HuH-7 (cell line): ENCODE results near the gene SUGCT.

Source experiments
- DNase-seq: peaks from one replicate; pipeline ENCODE4 v3.0.0; 2011; ENCODE audit warnings: low spot score

Gene SUGCT

DNA sequence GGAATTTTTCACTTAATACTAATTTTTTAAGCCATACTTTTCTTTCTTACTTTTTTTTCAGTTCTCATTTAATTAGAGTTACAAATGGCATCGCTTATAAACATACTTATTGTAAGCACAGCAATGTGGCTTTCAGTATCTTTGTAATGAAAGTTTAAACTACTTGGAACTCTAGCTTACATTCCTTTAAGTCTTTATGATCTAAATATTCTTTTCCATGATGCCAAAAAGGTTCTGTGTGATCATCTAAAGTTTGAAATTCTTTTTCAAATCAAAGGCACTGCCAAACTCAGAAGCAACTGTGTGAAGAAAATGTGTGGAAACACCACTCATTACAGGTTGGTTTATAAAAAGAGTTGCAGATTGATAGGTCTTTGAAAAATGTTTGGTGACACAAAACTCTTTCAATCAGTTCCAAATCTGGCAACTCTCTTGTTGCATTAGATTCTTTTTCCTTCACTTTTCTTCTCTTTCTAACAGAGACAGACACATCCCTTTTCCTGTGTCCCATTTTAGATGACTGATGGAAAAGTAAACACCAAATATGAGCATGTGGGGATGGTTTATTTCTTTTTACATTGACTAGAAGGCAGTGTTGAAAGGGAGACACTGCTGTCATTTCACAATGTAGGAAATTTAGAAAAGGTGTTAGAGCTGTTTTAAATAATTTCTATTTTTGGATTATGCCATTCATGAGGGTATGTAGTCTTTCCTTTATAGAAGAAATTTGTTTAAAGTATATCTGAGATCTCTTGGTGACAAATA, 392.3 kb downstream of the SUGCT start:
- no peak for DNase-seq

GRCh38 chr7:40527723-40528122, 392.9 kb downstream of the SUGCT start:
- DNase-seq: no peak

GRCh38 chr7:40530292-40530691, 395.5 kb downstream of the SUGCT start:
- DNase-seq: no peak

GRCh38 chr7:40531956-40532355, 397.2 kb downstream of the SUGCT start:
- no peak for DNase-seq

- no peak for DNase-seq
Observed at GRCh38 chr7:40535678-40536077, 400.9 kb downstream of the SUGCT start.

DNA sequence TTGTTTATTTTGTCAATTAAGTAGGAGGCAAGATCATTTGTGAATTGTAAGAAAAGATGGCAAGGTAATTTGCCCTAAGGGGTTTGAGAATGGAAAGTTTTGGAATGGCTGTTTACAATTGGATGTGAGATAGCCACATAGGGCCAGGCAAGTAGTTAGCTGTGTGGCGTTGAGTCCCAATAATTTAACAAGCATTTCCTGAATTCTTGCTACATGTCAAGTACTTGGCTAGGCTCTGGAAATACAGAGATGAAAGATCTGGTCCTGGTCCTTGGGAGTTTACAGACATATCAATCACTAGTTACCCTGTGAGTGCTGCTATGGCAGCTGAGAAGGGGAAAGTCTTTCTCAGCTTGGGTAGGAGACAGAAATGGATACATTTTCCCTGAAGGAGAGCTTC, 401.6 kb downstream of the SUGCT start:
- DNase-seq: no peak

- DNase-seq: no peak
Observed at GRCh38 chr7:40538281-40538680, 403.5 kb downstream of the SUGCT start.

- DNase-seq: no peak
Observed at GRCh38 chr7:40541336-40541735, 406.5 kb downstream of the SUGCT start.

DNA sequence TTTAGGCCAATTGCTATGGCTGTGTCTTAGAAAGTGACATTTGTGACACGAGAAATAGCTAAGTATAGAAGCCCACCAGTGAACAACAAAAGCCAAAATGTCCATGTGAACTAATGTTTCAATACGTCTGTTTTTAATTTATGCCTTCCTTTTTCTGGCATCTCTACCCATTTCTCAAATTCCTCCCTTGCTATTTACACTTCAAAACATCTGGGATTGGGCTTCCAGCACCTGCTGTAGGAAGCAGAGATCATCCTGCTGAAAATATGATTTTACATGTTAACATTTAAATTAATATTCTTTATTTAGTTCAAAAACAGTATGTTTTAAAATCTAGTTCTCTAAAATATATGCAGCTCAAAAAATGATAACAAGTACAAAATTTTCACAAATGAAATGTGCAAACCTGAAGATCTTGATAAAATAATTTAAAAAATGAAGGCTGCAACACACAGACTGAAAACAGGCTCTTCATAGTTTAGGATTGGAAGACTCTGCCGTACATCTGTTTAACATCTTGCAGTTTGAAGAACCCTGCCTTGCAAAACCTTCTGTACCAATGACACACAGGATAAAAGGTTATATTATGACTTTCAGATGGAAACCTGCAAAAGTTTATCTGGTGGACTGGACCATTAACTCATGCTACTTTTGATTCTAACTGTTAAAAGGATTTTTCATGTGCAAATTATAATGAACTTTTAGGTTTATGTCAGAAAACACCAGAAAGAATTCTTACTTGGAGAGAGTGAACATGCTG, 408.4 kb downstream of the SUGCT start:
- DNase-seq: no peak

GRCh38 chr7:40544221-40544723, 409.5 kb downstream of the SUGCT start:
- DNase-seq: no peak

- DNase-seq: no peak
Observed at GRCh38 chr7:40544871-40545303, 410.1 kb downstream of the SUGCT start.

- DNase-seq: no peak
Observed at GRCh38 chr7:40545739-40546138, 410.9 kb downstream of the SUGCT start.

- DNase-seq: no peak
Observed at GRCh38 chr7:40546616-40547501, 412.1 kb downstream of the SUGCT start.

GRCh38 chr7:40549372-40550039, 414.7 kb downstream of the SUGCT start:
- no peak for DNase-seq

- DNase-seq: peak; percentile 5
Observed at GRCh38 chr7:40551685-40552576, 417.1 kb downstream of the SUGCT start.

DNA sequence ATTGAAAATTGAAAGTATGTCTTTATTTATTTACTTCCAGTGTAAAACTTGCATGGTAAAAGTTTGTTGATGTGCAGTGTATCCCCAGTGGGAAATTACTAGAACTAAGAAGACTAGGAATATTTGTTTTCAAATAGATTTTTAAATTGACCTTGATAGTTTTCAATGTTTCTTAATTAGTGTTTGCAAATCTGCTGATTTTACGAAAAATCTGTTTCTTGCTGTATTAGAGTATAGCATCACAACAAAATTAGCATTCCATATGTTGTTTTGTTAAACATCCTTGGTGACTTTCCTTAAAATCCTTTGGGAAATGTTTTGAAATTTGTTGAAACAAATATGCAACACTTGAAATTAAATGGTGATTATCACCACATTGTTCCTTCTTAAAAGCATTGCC, 425.9 kb downstream of the SUGCT start:
- DNase-seq: no peak

DNA sequence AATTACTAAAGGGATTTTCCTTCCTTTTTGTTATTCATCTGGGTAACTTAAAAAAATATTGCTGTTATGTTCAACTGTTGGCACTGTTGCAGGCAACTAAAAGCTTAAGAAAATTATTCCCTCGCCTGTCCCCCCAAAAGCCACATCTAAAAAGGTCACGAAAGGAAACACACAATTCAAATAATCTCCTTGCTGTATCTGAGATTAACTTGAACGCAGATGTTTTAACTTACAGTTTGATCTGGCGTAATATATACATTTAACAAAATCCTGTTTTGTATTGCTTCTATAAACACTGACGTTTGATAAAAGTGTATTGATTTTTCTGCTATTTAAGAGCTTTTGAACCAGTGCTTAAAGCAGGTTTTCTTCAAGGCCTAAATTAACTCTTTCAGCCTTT, 432.1 kb downstream of the SUGCT start:
- no peak for DNase-seq

GRCh38 chr7:40569326-40569725, 434.5 kb downstream of the SUGCT start:
- no peak for DNase-seq

- no peak for DNase-seq
Observed at GRCh38 chr7:40570223-40570622, 435.4 kb downstream of the SUGCT start.

- no peak for DNase-seq
Observed at GRCh38 chr7:40571796-40572195, 437.0 kb downstream of the SUGCT start.
